Measurements from ENCODE around the gene OR51B5. TPM values are rescaled to one million over a fixed set of nuclear protein-coding genes. Genes with fewer than 3 reads are reported as not detected.
"Not testable (repeated sequence)": the region's sequence is repeated elsewhere in the genome, so short reads cannot be mapped to it uniquely, and the experiment has no call there.

OR51B5 gene
- polyA plus RNA-seq, 1 of the 3 experiments (the other 2 are of a cell fraction): 0.15 TPM

GRCh38 chr11:5362017-5362625 lies 18.8 kb upstream of the OR51B5 start:
- no peaks in the 10 kb centered on the region for H3K27me3 ChIP-seq (ENCODE audit: insufficient read depth)
- peaks cover 0 to 7% of the 10 kb centered on the region in 2 experiments; a peak in 1 of 4 replicates for H3K4me1 ChIP-seq (ENCODE audit: control insufficient read depth in 1 of 2, insufficient read depth in 2 of 2, low read depth in 1 of 2, low read length in 1 of 2)
- H3F3A ChIP-seq (replicated peaks; ENCODE audit: insufficient read depth): peaks cover 13% of the 10 kb centered on the region
- whole genome bisulfite sequencing (ENCODE audit: low lambda C conversion rate): 4% methylated on average over 3 of the region's 3 CpGs
- no peak overlapping the region for H3K4me3 ChIP-seq (ENCODE audit: low read depth in 2 of 2, low read length in 1 of 2)
- no peaks in the 10 kb centered on the region for H3K79me2 ChIP-seq (ENCODE audit: insufficient read depth)
- H3K4me2 ChIP-seq: no peak overlapping the region
- DNase-seq: no peak
- no peak overlapping the region for H3K9ac ChIP-seq
- H3K36me3 ChIP-seq (replicated peaks in 1 of 2; ENCODE audit: control insufficient read depth in 1 of 2, insufficient read depth in 2 of 2, low read length in 1 of 2): no peaks in the 10 kb centered on the region
- CTCF ChIA-PET: no interaction called here
- POLR2A ChIA-PET: no interaction called here
- no peaks in the 10 kb centered on the region for H3K9me2 ChIP-seq
- no peak overlapping the region for H2AFZ ChIP-seq (ENCODE audit: low read depth)
- H4K20me1 ChIP-seq (ENCODE audit: insufficient read depth): no peaks in the 10 kb centered on the region
- H3K9me3 ChIP-seq: no peaks in the 10 kb centered on the region
- no peak overlapping the region for H3K27ac ChIP-seq (ENCODE audit: low read depth in 2 of 2, low read length in 1 of 2)
- TF ChIP-seq MEF2A (IDR thresholded peaks at IDR 0.05; ENCODE audit: borderline replicate concordance, low read depth): no peak
- no peak for TF ChIP-seq TCF12 (IDR thresholded peaks at IDR 0.05)
- no peak for TF ChIP-seq TEAD4 (IDR thresholded peaks at IDR 0.05; ENCODE audit: borderline replicate concordance, insufficient read depth)
- no peak for TF ChIP-seq ELF1 (IDR thresholded peaks at IDR 0.05)
- TF ChIP-seq RAD21 (IDR thresholded peaks at IDR 0.05; ENCODE audit: low read length): no peak
- no peak for TF ChIP-seq RXRA (IDR thresholded peaks at IDR 0.05; ENCODE audit: borderline replicate concordance, low read depth)
- TF ChIP-seq RFX5 (IDR thresholded peaks at IDR 0.05; ENCODE audit: low read length): no peak
- TF ChIP-seq IRF3 (IDR thresholded peaks at IDR 0.05; ENCODE audit: low read depth, low read length): no peak
- no peak for TF ChIP-seq TAF1 (IDR thresholded peaks at IDR 0.05; ENCODE audit: borderline replicate concordance, low read depth, low read length)
- TF ChIP-seq RCOR1 (IDR thresholded peaks at IDR 0.05; ENCODE audit: low read length): no peak
- no peak for TF ChIP-seq GATA2 (CRISPR knock-in tag; IDR thresholded peaks at IDR 0.05)
- TF ChIP-seq FOSL2 (IDR thresholded peaks at IDR 0.05; ENCODE audit: borderline replicate concordance, low read depth): no peak
- TF ChIP-seq JUND (IDR thresholded peaks at IDR 0.05): no peak
- TF ChIP-seq YY1 (IDR thresholded peaks at IDR 0.05; ENCODE audit: low read depth): no peak

- H3K4me3 ChIP-seq (ENCODE audit: low read depth in 2 of 2, low read length in 1 of 2); CTCF ChIA-PET; DNase-seq; H2AFZ ChIP-seq (ENCODE audit: low read depth); H4K20me1 ChIP-seq (ENCODE audit: insufficient read depth); POLR2A ChIA-PET; H3K79me2 ChIP-seq (ENCODE audit: insufficient read depth); H3K27ac ChIP-seq (ENCODE audit: low read depth in 2 of 2, low read length in 1 of 2); H3K9me2 ChIP-seq; H3K4me2 ChIP-seq; H3K9me3 ChIP-seq; H3K27me3 ChIP-seq (ENCODE audit: insufficient read depth); H3K9ac ChIP-seq; H3K36me3 ChIP-seq (replicated peaks in 1 of 2; ENCODE audit: control insufficient read depth in 1 of 2, insufficient read depth in 2 of 2, low read length in 1 of 2); H3K4me1 ChIP-seq (ENCODE audit: control insufficient read depth in 1 of 2, insufficient read depth in 2 of 2, low read depth in 1 of 2, low read length in 1 of 2); H3F3A ChIP-seq (replicated peaks; ENCODE audit: insufficient read depth): not testable (repeated sequence)
- 5% methylated on average over 1 of the region's 5 CpGs for WGBS (ENCODE audit: low lambda C conversion rate)
Measured at GRCh38 chr11:5356031-5356430, 12.7 kb upstream of the OR51B5 start.

Data from SK-N-SH (cell line).